HG02588 (cell line): Measurements from ENCODE around the gene L1CAM.

Experiments used
- ATAC-seq: cut with Tn5 transposase; IDR thresholded peaks from one replicate; pipeline ENCODE4 v1.9.1; 2021; ENCODE audit warnings: mild to moderate bottlenecking, moderate library complexity; ENCODE audit not compliant: unreplicated experiment

L1CAM gene

DNA sequence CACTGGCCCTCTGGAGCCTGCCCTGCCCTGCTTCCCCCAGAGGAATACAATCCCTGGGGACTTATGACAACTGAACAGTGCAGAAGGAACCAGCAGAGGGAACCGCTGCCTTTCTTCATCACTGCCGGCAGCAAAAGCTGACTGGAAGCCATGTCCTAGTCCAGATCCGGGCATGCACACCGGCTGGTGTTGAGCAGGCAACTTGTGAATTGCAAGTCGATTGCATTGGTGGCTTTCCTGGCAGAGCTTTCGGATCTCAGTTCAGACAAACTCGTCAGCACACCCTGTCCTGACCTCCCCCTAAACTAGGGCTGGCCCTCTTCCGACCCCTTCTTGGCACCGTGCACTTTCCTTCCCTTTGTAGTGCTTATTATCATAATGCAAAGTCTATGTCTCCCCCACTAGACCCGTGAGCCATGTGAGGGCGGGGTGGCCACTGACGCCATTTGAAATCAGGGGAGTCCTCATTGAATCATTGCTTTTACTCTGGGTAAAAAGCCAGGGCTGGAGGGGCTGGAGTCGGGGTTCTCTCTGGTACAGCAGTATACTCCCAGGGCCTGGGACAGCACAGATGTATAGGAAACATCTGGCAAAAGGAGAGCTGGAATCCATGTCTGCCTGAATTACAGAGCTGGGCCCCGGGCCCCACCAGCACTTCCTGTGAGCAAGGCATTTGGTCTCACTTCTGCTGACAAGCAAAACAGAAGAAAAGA, 38.3 kb upstream of the L1CAM start:
- ATAC-seq, result no peak

DNA sequence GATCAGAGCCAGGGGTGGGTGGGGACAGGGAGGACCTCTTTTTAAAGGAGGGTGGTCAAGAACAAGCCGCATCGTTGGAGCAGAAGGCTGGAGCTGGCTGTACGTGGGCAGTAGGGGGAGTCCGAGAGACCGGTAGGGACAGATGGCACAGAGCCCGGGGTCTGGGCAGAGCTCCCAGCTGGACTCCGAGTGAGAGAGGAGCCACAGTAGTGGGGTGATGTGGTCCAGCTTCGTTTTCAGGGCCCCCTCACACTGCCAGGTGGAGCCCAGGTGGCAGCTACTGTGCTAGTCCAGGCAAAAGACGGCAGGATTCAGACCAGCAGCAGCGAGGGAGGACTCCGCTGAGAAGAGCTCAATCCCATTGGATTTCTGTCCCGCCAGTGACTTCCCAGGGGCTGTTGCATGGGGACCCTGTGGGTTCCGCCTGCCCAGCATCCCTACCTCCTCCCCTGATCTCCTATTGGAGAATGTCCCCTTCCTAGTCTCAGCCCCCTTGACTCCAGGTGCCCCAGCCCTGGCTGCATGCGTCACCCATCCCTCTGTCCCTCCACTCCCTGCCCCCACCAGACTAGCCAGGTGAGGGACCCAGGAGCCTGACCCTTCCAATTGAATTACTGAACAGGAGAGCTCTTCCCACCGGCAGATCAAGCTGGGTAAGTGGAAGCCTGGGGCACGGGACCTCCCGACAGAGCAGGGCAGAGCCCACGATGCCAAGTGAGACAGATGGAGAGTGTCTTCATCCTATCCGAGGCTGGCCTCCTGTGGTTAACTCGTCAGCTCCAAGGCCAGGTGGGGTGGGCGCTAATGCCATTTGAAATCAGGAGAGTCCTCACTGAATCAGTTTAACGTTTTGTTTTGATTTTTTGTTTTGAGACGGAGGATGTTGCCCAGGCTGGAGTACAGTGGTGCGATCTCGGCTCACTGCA, 37.2 kb upstream of the L1CAM start:
- no peak for ATAC-seq

DNA sequence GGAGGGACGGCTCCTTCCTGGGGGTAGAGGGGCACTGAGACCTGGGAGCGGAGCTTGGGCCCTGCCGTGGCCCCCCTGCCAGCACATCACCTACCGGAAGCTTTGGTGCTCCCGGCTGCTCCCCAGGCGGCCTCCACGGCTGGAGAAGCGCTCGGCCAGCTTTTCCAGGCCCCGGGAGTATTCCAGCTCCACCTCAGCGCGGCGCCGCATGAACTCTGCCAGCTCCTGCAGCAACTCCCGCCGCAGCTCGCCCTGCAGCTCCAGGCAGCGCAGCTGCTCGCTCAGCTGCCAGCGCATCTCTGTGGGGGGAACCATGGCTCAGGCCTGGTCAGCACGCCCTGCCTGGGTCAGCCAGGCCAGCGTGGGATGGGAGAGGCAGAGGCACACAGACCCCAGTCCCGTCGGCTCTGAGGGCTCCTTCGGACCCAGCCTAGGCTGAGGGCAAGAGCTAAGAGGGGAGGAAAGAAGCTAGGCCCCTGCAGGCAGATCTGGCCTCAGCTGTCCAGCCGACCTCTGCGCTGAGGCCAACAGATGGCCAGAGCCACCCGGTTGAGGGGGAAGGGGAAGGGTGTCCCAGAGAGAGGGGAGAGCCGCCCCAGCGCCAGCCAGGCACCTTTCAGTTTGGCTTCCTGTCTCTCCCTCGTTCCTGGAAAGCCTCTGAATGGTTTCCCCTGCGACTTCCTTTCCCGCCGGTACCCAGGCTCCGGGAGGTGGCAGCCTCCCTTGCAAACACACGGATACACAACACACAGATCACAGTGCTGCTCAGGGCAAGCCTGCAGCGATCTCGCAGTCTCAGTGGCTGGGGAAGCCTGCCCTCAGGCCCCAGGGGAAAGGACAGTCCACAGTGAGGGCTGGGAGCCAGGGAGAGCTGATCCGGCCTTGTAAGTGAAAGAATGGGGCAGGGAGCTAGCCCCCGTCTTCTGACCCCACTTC, 35.8 kb upstream of the L1CAM start:
- ATAC-seq, result no peak

DNA sequence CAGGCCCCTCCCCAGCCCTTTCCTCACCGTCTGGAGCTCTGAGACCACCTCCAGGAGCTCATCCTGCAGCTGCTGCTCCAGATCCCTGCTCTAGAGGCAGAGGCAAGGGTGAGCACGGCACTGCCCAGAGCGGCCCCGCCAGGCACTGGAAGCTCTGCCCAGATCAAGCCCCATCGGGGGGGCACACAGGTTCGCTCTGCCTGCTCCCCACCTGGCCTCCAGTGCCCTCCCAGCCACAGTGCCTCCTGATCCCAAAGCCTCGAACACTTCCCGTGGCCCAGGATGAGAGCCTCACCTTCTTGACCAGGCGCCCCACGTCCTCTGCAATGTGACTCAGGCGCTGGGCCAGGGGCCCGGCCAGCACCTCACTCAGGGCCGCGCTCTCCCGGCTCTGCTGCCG, 35.1 kb upstream of the L1CAM start:
- no peak for ATAC-seq

DNA sequence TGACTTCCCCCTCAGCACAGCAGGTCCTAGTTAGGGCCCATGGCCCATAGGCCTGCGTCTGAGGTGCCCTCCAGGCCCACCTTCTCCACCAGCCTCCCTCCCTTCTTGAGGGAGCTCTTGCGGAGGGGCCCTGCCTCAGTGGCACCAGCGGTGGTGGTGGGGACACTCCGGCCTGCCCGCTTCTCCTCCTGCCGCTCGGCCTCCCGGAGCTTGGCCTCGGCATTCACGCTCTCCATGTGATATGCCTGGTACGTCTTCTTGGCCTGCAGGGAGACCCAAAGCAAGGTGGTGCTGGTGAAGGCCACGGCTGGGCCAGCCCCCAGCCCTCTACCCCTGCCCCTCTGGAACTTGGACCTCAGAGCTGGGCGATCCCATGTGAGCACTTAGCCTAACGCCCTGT, 34.6 kb upstream of the L1CAM start:
- no peak for ATAC-seq

DNA sequence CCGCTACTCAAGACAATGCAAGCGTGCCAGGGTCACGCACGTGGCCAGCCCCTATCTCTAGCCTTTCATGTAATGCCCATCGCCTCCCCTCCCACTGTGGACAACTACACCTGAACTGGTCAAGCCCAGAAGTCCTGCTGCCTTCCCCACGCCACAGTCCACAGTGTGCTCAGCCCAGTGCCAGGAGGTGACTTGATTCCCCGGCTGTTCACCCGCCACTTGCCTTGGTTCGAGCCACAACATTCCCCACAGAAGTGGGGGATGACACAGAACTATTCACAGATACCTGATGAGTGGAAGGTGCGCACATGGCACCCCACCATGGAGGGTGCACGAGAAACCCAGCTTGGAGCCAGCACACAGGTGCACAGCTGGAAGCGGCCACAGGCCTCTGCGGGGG, 33.3 kb upstream of the L1CAM start:
- no peak for ATAC-seq

DNA sequence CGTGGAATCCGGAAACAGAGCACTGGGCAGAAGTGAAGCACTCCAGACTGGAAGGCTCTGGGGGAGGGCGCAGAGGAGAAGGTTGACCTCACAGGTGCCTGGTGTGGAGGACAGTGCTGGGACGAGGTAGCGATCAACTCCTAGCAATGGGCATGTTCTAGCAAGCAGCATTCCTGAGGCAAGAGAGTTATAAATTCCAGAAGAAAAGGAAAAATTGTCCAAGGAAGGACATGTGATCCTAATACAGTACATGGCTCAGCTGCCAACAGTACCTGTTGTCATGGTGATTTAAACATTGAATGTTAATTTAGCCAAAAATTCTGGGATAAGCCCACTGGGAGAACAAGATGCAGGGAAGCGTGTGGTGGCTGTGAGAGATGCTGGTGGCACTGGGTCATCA, 31.9 kb upstream of the L1CAM start:
- no peak for ATAC-seq

DNA sequence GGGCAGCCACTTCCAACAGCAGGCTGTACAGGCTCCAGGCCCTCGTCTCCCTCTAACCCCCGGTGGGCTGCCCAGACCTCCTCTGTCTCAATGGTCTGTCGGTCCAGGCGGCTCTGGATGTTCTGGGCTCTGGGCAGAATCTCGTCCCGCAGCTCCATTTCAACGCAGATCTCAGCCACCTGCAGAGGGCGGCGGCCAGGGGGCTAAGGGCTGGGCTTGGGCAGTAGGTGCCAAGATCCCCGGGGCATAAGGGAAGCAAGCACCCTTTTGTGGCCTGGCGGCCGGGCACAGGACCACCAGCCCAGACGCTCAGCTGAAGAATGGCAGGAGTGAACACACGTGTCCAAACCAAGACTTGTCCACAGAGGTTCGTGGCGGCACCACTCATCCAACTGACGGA, 27.7 kb upstream of the L1CAM start:
- ATAC-seq, result no peak

DNA sequence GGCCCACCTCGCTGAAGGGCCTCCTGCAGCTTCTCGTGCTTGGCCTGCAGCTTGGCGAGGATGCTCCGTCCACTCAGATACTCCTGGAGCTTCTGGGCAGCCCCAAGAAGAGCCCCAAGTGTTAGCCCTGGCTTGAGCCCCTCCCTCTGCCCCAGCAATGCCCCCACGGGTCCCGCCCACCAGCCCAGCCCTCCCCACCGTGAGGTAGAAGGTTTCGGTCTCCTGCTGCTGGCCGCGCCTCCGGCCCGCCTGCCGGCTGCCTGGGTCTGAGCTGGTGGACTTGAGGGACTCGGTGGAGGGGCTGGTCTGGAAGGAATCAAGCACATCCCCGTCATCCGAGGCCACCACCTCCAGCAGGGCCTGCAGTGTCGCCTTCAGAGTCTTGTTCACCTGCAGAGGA, 27.2 kb upstream of the L1CAM start:
- no peak for ATAC-seq

DNA sequence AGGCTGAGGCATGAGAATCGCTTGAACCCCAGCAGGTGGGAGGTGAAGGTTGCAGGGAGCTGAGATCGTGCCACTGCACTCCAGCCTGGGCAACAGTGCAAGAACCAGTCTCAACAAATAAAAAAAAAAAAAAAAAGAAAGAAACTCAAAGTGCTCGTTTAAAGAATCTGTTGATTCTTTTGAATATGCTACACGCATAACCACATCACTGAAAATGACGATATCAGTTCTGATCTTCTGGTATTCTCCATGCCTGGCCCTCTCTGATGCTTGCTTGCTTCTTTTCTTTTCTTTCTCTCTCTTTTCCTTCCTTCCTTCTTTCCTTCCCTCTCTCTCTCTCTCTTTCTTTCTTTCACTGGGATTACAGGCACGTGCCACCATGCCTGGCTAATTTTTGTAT, 25.8 kb upstream of the L1CAM start:
- ATAC-seq, result no peak

DNA sequence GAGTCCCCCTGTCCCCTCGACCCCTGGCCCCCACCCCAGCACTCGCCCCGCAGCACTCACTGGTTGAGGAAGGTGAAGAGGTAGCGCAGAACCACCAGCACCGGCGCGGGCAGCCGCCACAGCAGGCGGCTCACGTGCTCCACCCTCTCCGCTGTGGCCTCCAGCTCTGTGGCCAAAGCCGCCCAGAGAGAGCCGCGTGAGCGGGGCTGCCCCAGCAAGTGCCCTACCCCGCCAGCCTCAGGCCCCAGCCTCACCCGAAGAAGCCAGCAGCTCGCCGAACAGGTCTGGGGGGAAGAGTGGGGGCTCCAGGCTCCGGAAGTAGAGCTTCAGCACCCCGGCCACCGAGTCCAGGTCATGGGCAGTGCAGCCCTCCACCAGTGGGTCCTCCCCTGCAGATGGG, 24.5 kb upstream of the L1CAM start:
- ATAC-seq, result no peak

DNA sequence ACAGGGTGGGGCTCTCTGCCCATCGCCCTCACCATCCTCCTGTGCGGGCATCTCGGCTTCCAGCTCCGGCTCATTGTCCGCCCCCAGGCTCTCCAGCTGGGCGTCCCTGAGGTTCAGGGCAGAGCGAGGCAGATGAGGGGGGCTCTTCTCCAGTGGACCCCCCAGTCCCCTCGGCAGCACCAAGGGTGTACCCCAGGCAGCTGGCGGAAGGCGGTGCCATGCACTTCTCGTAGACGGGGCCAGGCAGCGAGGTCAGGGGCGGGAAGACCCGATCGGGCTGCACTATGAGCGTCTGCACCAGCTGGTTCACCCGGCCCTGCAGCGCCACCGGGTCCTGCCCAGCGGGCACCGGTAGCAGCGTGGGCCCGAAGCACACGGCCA, 24.0 kb upstream of the L1CAM start:
- ATAC-seq, result no peak

DNA sequence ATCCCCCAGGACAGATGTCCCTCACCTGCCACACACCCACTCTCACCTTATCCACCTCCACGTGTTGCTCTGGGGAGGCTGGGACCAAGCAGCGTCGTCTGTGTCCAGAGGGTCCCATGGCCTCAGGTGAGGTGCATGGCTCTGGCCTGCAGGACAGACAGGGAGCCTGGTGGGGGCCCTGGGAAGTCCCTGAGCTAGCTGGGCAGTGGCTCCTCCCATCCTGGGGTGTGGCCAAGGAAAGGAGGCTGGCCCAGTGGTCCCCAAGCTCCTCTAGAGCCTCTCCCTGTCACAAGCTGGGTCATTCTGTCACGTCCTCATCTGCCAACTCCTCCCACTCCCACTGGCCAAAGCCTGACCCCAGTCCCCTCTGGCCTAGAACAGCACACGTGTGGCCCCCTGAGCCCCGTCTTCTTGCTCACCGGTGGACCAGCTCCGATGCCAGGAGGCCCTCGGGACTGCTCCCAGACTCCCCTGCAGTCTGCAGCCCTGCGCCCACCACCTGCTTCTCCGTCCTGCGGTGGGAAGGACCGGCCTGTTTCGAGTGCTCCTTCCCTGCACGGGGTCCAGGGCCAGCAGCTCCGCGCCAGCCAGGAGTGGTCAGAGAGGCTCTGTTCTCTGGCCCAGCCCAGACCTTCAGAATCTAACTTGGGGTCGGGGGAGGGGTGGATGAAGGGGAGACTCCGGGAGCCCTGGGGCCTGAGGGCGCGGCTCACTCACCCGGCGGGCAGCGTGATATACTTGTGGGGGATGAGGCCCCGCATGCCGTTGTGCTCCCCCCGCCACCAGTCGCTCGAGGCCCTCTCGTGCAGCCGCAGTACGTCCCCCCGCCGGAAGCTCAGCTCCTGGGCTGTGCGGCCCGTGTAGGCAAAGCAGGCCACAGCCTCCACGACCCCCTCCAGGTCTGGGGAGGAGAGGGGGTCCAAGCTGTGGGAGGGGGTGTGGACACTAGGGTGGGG, 23.3 kb upstream of the L1CAM start:
- ATAC-seq, result no peak

DNA sequence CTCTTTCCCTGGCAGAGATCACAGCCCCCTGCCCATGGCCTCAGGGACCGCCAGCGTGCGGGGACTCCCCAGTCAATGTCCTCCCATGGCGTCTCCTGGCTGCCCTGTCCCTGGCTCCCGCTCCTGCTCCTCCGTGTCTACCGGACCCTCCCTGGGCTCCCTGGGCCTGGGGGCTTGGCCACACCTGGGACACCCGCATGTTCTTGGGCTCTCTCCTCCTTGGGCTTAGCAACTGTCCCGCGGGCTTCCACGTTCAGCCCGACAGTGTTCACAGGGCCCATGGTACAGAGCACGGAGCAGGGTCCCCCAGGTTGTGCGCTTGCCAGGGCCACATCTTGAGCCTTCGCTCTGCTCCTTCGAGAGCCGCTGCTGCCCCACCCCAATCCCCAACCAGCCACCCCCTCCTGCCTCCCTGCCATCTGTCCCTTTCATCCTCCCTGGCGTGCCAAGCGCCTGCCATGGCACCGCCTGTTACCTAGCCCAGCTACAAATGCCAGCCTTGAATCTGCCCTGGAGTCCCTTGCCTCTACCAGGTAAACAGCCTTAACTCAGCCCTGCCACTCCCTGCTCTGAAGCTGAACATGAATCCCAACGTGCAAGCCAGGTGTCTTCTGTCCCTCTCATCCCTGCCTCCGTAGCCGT, 22.4 kb upstream of the L1CAM start:
- no peak for ATAC-seq

DNA sequence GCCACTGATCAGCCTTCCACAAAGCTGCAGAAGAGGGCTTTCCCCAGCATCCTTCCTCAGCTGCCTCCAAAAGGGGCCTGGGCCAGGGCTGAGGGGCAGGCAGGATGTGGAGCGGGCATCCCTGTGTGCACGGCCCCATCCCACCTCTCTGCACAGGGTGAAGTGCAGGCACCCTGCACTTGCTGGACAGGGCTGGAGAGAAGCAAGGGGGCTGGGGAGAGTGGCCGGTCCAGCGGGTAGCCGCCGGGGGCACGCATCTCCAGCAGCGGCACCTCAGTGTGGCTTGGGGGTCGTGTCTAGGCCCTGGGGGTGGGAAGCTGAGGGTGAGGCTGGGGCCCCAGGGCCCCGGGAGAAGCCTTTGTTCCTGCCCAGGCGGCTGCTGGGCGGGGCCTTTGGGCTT, 21.5 kb upstream of the L1CAM start:
- no peak for ATAC-seq

DNA sequence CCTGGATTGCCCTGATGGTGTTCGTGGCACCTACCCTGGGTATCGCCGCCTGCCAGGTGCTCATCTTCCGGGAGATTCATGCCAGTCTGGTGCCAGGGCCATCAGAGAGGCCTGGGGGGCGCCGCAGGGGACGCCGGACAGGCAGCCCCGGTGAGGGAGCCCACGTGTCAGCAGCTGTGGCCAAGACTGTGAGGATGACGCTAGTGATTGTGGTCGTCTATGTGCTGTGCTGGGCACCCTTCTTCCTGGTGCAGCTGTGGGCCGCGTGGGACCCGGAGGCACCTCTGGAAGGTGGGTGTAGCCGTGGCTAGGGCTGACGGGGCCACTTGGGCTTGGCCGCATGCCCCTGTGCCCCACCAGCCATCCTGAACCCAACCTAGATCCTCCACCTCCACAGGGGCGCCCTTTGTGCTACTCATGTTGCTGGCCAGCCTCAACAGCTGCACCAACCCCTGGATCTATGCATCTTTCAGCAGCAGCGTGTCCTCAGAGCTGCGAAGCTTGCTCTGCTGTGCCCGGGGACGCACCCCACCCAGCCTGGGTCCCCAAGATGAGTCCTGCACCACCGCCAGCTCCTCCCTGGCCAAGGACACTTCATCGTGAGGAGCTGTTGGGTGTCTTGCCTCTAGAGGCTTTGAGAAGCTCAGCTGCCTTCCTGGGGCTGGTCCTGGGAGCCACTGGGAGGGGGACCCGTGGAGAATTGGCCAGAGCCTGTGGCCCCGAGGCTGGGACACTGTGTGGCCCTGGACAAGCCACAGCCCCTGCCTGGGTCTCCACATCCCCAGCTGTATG, 20.3 kb upstream of the L1CAM start:
- no peak for ATAC-seq

DNA sequence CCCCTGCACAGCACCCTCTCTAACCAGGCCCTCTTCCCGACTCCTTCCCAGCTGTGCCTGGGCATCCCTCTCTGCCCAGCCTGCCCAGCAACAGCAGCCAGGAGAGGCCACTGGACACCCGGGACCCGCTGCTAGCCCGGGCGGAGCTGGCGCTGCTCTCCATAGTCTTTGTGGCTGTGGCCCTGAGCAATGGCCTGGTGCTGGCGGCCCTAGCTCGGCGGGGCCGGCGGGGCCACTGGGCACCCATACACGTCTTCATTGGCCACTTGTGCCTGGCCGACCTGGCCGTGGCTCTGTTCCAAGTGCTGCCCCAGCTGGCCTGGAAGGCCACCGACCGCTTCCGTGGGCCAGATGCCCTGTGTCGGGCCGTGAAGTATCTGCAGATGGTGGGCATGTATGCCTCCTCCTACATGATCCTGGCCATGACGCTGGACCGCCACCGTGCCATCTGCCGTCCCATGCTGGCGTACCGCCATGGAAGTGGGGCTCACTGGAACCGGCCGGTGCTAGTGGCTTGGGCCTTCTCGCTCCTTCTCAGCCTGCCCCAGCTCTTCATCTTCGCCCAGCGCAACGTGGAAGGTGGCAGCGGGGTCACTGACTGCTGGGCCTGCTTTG, 19.6 kb upstream of the L1CAM start:
- ATAC-seq, result no peak
